SU-DHL-6 (cell line): ENCODE data around the gene ASPA.

ENCODE experiments used
- H2AFZ ChIP-seq: fragments of 200-600 bp; sonication (generic); 2 replicates; pipeline ENCODE4 v1.6.1; 2014; ENCODE audit warnings: low read depth, mild to moderate bottlenecking, moderate library complexity, mixed read lengths, antibody characterized with exemption, low read length; ENCODE audit not compliant: severe bottlenecking
- H3F3A ChIP-seq: fragments of 200-600 bp; shearing (Covaris generic); 2 replicates; pipeline ENCODE4 v1.6.0; 2016; ENCODE audit warnings: antibody characterized with exemption, mild to moderate bottlenecking; ENCODE audit not compliant: insufficient read depth
- H3K27ac ChIP-seq: fragments of 200-600 bp; sonication (generic); 2 replicates; pipeline ENCODE4 v1.5.1; 2016; ENCODE audit warnings: low read depth, mild to moderate bottlenecking, low read length, moderate library complexity, mixed read lengths
- H3K27me3 ChIP-seq: fragments of 200-600 bp; sonication (generic), shearing (Covaris generic); 2 replicates; pipeline ENCODE4 v1.6.0; 2014; ENCODE audit warnings: mild to moderate bottlenecking, low read length
- H3K36me3 ChIP-seq: fragments of 200-600 bp; sonication (generic); 2 replicates; pipeline ENCODE4 v1.6.1; 2014; ENCODE audit warnings: mild to moderate bottlenecking, low read length, mixed read lengths
- H3K4me2 ChIP-seq: fragments of 300-600, 200-600 bp; shearing (Covaris generic), sonication (generic); 2 replicates; pipeline ENCODE4 v1.6.0; 2014; ENCODE audit warnings: low read length, low read depth, mild to moderate bottlenecking; ENCODE audit not compliant: poor library complexity, severe bottlenecking
- H3K4me3 ChIP-seq: fragments of 200-600 bp; sonication (generic); 2 replicates; pipeline ENCODE4 v1.5.1; 2014; ENCODE audit warnings: antibody characterized with exemption, low read length, mild to moderate bottlenecking, mixed read lengths; ENCODE audit not compliant: insufficient read depth, poor library complexity, severe bottlenecking
- H3K79me2 ChIP-seq: fragments of 200-600 bp; sonication (generic); 2 replicates; pipeline ENCODE4 v1.6.1; 2014; ENCODE audit warnings: mild to moderate bottlenecking, low read length, moderate library complexity; ENCODE audit not compliant: insufficient read depth
- H3K9ac ChIP-seq: fragments of 200-600 bp; sonication (generic); 2 replicates; pipeline ENCODE4 v1.7.0; 2014; ENCODE audit warnings: mild to moderate bottlenecking, low read length
- H3K9me2 ChIP-seq: fragments of 200-600 bp; sonication (generic); replicated peaks from 2 replicates; pipeline ENCODE4 v1.6.1; 2014; ENCODE audit warnings: low read length; ENCODE audit not compliant: insufficient read depth
- H3K9me3 ChIP-seq: fragments of 200-600 bp; sonication (generic); 2 replicates; pipeline ENCODE4 v1.6.1; 2014; ENCODE audit warnings: low read length, mixed read lengths; ENCODE audit not compliant: insufficient read depth
- H4K20me1 ChIP-seq: fragments of 200-600 bp; sonication (generic); 2 replicates; pipeline ENCODE4 v1.6.1; 2014; ENCODE audit warnings: low read depth, mild to moderate bottlenecking, antibody characterized with exemption, low read length, moderate library complexity, mixed read lengths
- EZH2phosphoT487 ChIP-seq: fragments of 200-600 bp; sonication (generic), shearing (Covaris generic); conservative IDR thresholded peaks from 2 replicates; pipeline ENCODE4 v1.6.1; 2018; ENCODE audit warnings: mild to moderate bottlenecking, antibody characterized with exemption, low read length, moderate library complexity, mixed read lengths
- TF ChIP-seq, protein P1 (sequence below): fragments of 200-600 bp; sonication (generic); IDR thresholded peaks from one replicate; pipeline ENCODE4 v1.5.1; 2017; ENCODE audit warnings: antibody characterized with exemption, mild to moderate bottlenecking, low read length, moderate library complexity; ENCODE audit not compliant: insufficient read depth, poor library complexity, severe bottlenecking

ASPA gene

DNA sequence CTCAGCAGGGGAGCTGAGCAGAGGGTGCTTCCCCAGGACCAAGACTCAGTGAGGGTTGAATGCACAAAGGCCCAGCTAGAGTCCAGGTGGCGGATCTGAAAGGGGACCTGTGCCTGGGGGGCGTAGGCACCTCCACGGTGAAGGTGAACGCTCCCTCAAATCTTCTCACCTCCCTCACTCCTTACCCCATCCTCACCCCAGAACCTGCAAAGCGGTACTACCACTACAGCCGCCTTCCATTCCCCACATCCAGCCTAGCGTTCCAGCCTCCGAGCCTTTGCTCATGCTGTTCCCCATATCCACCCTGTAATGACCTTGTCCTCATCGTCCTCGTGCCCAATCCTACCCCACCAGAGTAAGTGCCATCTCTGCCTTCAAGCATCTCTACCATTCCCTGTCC lies 51.2 kb downstream of the ASPA start:
- H2AFZ ChIP-seq = no peak overlapping the region

DNA sequence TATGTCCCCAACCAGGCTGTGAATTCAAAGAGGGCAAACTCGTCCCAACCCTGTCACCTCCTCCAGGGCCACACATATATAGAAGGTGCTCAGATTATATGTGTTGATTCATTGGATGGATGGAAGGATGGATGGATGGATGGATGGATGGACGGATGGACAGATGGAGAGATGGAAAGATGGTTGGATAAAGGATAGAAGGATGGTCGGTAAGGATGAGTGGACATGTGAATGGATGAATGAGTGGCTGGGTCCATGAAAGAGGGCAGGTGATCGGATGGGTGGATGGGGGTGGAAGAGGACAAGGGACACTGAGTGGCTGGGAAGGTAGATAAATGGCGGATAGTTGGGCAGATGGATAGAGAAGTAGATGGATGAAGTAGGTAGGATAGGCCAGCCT lies 51.7 kb downstream of the ASPA start:
- no peaks in the 10 kb centered on the region for H3K36me3 ChIP-seq
- no peaks in the 10 kb centered on the region for H3K9me3 ChIP-seq
- TF ChIP-seq EZH2phosphoT487 = no peak
- TF ChIP-seq, protein P1, sequence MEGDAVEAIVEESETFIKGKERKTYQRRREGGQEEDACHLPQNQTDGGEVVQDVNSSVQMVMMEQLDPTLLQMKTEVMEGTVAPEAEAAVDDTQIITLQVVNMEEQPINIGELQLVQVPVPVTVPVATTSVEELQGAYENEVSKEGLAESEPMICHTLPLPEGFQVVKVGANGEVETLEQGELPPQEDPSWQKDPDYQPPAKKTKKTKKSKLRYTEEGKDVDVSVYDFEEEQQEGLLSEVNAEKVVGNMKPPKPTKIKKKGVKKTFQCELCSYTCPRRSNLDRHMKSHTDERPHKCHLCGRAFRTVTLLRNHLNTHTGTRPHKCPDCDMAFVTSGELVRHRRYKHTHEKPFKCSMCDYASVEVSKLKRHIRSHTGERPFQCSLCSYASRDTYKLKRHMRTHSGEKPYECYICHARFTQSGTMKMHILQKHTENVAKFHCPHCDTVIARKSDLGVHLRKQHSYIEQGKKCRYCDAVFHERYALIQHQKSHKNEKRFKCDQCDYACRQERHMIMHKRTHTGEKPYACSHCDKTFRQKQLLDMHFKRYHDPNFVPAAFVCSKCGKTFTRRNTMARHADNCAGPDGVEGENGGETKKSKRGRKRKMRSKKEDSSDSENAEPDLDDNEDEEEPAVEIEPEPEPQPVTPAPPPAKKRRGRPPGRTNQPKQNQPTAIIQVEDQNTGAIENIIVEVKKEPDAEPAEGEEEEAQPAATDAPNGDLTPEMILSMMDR = no peak
- no peak overlapping the region for H3K4me3 ChIP-seq
- no peaks in the 10 kb centered on the region for H3K79me2 ChIP-seq
- no peak overlapping the region for H3K4me2 ChIP-seq
- no peaks in the 10 kb centered on the region for H4K20me1 ChIP-seq
- H3K27ac ChIP-seq = no peak overlapping the region
- no peak overlapping the region for H3K9ac ChIP-seq
- H3K27me3 ChIP-seq = no peaks in the 10 kb centered on the region
- H2AFZ ChIP-seq = no peak overlapping the region
- H3K9me2 ChIP-seq = no peaks in the 10 kb centered on the region
- H3F3A ChIP-seq = no peaks in the 10 kb centered on the region

More for the DNA sequence above, 51.2 kb downstream of the ASPA start:
- Histone ChIP-seq H3K36me3 (no peaks in the 10 kb centered on the region), H3K27ac (no peak overlapping the region), H3K79me2 (no peaks in the 10 kb centered on the region), H3K9me3 (no peaks in the 10 kb centered on the region), H3F3A (no peaks in the 10 kb centered on the region), H3K9me2 (no peaks in the 10 kb centered on the region), H3K9ac (no peak overlapping the region), H4K20me1 (no peaks in the 10 kb centered on the region), H3K4me3 (no peak overlapping the region), H3K27me3 (no peaks in the 10 kb centered on the region), H3K4me2 (no peak overlapping the region)
- no peak for TF ChIP-seq EZH2phosphoT487
- TF ChIP-seq, protein P1 = no peak

DNA sequence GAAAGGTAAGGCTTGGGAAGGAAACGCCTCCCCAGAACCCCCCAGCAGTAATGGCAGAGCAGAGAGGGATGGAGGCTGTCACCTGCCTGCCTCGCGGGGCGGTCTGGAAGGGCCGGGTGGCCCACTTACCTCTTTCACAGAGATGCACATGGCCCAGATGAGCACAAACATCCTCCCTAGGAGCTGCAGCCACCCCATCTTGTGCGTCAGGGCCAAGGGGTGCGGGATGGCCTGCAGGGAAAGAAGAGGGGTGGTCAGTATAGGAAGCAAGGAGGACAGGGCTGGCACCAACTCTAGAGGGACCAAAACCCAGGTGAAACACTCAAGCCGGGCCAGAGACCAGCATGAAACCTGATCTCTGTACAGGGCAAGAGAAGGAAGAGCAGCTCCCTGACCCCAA lies 52.1 kb downstream of the ASPA start:
- no peaks in the 10 kb centered on the region for H3K36me3 ChIP-seq
- H3K9me2 ChIP-seq = no peaks in the 10 kb centered on the region
- H3K27ac ChIP-seq = no peak overlapping the region
- H3F3A ChIP-seq = no peaks in the 10 kb centered on the region
- H3K27me3 ChIP-seq = no peaks in the 10 kb centered on the region
- H3K79me2 ChIP-seq = no peaks in the 10 kb centered on the region
- no peak overlapping the region for H2AFZ ChIP-seq
- no peaks in the 10 kb centered on the region for H3K9me3 ChIP-seq
- no peak overlapping the region for H3K4me3 ChIP-seq
- TF ChIP-seq EZH2phosphoT487 = no peak
- TF ChIP-seq, protein P1 = no peak
- H3K9ac ChIP-seq = no peak overlapping the region
- no peak overlapping the region for H3K4me2 ChIP-seq
- no peaks in the 10 kb centered on the region for H4K20me1 ChIP-seq

DNA sequence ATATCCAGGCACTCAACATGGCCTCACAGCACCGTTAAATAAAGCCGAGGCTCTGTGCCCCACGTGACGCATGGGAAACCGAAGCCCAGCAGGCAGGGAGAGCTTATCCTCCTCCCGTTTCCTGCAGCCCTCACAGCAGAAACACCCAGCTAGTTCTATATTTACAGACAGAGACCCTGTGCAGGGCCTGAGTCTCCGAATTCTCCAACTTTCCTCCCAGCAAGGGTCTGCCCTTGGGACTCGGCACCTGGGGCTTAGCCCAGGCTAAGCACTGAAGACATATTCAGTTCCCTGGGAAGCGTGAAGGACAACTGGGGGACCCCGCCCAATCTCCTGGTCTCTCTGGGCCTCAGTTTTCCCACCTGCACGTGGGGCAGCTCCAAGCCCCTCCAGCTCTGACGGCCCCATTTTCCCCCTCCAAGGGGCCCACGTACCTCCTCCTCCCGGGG lies 52.6 kb downstream of the ASPA start:
- Histone ChIP-seq H2AFZ (no peak overlapping the region), H3K27me3 (no peaks in the 10 kb centered on the region)
- TF ChIP-seq, protein P1 = no peak
- TF ChIP-seq EZH2phosphoT487 = no peak

More for the DNA sequence above, 52.6 kb downstream of the ASPA start:
- Histone ChIP-seq H3F3A (no peaks in the 10 kb centered on the region), H3K4me3 (no peak overlapping the region), H3K4me2 (no peak overlapping the region), H3K27ac (no peak overlapping the region), H3K9ac (no peak overlapping the region), H3K36me3 (no peaks in the 10 kb centered on the region), H3K79me2 (no peaks in the 10 kb centered on the region), H4K20me1 (no peaks in the 10 kb centered on the region), H3K9me2 (no peaks in the 10 kb centered on the region), H3K9me3 (no peaks in the 10 kb centered on the region)
